NCI-H2227 treated with DMSO at 0.1 percent for 48 hours (cell line): Measurements from ENCODE around the gene PTPRO.
A peak's percentile ranks its signal among the peaks of the same experiment; 100 is the strongest.
"Not testable (repeated sequence)": the region's sequence is repeated elsewhere in the genome, so short reads cannot be mapped to it uniquely, and the experiment has no call there.

ENCODE experiments used
- DNase-seq: peaks from one replicate; lab custom pipeline; 2025; lab: John Stamatoyannopoulos, UW

Gene PTPRO

DNA sequence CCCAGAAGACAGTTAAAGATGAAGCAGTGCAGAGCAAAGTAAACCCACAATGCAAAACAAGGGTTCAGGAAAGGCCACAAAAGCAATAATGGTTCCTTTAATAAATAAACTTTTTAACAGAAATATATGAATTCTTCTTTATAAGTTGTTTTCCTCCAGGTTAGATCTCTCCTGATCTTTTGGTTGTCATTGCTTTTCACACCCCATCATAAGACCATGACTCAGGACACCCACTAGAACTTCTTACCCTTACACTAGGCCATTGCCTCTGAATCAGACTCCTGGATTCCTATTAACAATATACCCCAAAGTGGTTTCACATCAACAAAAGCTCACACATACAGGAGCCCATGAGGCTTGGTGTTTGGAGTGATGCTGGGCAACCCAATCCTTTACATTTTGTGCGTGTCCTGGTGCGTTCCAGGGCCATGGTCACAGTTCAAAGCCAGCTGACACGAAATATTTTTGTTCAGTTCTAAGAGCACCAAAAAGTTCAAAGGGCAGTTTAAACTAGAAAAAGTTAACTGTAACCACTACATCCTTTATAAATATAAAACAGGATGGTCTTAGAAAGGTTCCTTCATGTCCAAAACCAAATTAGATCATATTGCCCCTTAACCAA, 279.9 kb downstream of the PTPRO start:
- no peak for DNase-seq

DNA sequence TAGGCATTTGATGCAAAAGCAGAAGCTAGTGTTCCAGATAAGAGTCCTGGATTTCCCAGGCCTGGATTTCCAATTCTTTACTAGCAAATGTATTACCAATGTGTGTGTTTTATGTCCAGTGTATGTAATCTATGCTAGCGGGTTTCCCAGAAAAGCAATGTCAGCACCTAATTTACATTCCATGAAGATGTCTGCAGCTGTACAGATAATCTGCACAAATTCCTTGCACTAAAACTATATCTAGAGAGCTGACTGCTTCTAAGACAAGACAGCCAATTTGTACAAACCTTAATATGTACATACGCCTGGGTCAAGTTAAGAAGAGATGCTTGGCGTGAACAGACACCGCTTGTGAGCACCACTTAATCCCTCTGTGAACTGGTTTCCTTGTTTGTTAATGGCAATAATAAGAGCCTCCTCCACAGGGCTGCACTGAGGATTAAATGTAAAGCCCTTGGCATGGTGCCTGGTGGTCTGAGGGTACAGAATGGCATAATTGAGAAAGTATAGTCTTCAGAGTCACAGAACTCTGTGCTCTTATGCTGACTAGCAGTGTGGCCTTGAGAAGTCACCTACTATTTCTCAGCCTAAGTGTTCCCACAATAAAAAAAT, 281.3 kb downstream of the PTPRO start:
- peak; percentile 49 for DNase-seq

DNA sequence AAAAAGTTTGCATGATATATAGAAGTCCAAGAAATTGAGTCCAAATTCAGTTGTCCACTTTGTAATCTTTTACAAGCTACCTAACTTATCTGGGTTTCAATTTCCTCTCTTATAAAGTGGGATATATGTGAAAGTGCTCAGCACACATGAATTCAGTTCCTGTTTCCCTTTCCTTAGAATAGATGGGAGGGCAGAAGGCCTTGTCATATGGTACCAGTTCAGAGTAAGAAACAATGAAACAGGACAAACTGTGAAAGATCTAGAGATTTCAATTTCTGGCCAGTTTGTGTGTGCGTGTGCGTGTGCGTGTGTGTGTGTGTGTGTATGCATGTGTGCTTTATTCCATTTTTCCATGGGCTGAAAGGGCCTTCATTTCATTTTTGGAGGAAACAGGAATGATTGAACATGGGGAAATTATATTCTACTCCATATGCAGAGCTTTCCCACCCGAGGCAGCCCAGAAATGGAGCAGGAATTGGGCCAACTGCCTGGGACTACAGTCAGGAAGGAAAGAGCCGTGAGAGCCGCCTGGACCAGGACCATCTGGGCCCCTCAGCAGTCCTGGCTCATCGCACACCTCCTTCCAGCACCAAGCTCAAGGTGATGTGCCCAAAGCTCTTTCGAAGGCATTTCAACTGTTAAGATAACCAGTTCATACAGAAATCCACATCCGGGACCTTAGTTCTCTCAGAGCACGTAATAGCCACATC, 283.7 kb downstream of the PTPRO start:
- no peak for DNase-seq

DNA sequence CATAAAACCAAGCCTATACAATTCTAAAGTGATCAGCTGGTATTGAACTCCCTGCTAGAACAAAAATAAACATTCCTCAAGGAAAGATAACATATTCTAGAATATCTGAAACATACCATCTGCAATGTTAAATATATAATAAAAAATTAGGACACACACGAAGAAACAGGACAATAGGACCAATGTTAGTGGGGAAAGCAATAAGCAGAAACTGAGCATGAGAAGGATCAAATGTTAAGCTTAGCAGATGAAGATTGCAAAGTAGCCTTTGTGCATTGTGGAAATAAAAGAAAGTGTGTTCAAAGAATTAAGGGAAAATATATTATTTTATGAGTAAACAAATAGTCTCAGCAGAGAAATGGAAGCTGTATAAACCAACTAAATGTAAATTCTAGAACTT, 286.1 kb downstream of the PTPRO start:
- no peak for DNase-seq

DNA sequence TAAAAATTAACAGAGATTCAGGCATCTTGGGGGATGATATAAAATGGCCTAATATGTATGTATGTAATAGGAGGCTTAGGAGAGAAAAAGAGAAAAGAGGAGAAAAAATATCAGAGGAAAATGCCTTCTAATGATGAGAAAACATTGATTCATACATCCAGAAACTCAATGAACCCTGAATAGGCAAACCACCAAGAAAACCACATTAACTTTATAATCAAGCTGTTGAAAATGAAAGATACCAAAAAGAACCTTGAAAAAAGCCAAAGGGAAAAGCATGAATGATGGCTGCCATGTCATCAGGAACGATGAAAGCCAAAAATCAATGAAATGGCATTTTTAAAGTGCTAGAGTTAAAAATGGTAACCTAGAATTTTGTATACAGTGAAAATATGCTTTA, 286.6 kb downstream of the PTPRO start:
- no peak for DNase-seq

DNA sequence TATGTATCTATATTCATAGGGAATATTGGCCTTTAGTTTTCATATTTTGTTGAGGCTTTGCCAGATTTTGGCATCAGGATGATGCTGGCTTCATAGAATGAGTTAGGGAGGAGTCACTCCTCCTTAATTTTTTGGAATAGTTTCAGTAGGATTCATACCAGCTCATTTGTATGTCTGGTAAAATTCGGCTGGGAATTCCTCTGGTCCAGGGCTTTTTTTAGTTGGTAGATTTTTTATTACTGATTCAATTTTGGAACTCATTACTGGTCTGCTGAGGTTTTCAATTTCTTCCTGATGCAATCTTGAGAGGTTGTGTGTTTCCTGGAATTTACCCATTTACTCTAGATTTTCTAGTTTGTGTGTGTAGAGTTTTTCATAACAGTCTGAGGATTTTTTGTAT, 291.7 kb downstream of the PTPRO start:
- DNase-seq, result no peak

DNA sequence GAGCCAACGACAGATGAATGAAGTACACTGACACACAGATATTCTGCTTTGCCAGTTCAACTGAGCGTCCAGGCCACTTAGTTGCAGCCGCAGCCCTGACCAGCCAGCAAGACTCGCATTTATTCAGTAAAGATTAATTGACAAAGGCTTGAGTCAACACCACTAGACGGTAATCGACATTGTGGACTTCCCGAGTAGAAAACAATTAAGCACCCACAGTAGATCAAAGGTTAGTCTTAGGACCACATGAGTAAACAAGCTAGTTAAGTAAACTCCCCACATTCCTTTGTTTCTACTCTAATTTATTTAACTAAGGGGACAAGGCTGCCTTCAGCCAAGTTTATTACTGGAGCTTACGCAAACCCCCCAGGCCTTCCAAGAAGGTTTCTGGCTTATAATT, 294.2 kb downstream of the PTPRO start:
- not testable (repeated sequence) for DNase-seq

DNA sequence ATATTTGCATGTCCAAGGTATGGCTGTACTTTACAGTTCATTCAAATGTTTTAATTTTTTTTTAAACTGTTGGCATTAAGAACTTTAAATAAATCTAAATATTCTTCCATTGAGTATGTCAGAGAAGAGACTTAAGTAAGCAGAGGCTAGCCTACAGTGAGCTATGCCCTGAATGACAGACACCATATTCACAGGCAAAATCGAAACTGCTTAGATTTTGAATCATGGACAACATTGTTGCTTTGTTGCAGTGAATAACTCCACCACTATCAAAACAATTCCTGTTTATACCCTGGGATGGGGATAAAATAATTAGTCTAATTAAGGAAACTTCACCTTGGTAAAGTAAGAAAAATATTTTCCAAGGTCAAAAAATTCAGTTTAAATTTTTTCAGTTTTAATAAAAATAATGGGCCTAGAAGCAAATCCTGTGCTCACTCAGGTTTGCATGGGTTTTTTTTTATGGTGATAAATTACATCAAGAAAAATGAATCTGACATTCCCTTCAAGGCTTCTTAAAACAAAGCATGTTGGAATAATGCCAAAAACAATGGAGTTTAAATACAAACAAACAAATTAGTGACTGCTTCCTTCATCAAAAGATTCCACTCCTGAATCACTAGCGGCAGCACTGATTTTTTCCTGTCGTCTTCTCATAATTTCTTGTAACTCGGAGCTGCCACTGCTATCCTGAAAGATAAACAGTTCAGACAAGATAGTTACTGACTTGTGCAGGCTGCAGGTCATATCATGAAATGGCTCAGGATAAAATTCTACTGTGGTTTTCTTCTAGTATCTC, 298.6 kb downstream of the PTPRO start:
- DNase-seq, result no peak

DNA sequence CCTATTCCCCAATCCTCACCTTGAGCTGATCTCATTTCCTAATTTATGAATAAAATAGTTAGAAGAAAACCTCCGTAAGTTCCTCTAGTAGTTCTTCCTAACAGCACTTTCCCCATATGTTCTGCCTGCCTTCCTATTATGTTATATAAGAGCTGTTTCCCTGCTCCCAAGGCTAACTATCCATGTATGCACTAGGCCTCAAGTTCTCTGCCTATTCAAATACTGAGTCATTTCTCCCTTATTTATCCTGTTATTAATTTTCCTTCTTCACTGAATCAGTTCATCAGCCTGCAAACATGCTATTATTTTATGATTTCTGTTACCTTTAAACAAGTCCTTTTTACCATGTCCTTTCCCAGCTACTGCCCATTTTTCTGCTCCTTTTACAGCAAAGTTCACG, 302.8 kb downstream of the PTPRO start:
- no peak for DNase-seq

DNA sequence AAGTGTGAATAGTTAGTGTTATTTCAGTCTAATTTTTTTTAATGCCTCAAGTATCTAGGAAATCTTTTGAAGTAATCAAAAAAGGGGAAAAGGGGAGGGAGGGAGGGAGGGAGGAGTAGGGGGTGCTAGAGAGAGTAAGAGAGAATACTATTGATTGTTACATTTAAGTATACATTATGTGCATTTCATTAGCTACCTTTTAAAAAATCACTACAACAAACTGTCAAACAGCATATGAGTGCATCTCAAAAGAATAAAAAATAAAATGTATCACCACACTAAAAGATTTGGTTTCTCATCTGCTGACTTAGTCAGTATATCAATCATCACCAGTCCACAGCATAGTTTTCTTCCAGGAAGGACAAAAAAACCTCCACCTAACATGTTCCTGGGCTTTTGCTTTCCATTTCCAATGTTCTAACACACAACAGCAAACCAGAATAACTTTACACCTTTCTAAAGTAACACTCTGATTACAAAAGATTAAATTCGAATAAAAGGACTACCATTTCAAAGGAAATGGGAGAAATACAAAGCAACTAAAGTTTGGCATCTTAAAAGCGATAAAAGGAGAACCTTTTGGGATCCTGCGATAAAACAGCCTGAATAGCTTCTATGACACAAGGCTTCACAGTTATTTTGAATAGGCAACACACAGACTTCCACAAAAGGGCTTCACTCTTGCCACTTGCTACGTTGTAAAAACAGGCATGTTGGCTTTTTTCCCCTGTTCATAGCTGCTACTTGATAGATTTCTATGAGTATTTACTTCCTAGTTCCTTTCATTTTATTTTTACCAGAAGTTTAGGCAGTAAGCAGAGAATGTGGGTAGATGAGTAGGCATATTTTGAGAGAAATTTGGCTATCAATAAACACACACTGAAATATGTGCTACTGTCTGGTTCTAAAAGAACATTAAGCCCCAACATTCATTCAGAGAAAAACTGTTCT, 306.0 kb downstream of the PTPRO start:
- no peak for DNase-seq

DNA sequence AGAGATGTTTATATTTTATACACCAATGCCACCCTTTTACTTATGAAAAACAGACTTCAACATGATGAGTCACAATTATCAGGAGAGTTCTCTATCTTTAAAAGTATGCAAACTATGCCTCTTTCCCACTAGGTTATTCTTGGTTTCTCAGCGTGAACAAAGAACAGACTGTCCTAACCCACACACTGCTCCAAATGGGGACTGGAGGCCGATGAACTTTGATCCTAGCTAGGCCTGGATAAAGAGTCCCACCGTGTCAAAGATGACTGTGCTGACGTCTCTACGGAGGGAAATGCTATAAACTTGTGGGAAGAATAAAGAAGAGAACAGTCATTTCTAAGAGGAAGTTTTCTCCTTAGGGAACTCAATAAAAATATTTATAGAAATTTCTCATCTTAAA, 306.8 kb downstream of the PTPRO start:
- no peak for DNase-seq

DNA sequence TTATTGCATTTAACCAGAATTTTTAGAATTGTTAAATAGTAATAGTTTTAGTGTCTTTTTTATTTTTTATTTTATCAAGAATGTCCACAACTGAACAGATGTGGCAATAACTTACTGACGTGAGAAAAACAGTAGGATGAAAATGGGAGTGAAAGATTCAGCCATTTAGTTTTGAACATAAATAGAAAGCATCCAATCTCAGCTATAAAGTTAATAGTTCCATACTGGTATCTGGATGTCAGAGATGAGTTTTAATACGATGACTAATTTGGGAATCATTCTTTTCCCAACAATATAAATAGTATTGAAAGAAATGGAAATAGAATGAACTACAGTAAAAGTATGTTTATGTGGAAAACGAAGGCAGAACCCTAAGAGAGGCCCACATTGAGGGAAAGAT, 307.5 kb downstream of the PTPRO start:
- no peak for DNase-seq

DNA sequence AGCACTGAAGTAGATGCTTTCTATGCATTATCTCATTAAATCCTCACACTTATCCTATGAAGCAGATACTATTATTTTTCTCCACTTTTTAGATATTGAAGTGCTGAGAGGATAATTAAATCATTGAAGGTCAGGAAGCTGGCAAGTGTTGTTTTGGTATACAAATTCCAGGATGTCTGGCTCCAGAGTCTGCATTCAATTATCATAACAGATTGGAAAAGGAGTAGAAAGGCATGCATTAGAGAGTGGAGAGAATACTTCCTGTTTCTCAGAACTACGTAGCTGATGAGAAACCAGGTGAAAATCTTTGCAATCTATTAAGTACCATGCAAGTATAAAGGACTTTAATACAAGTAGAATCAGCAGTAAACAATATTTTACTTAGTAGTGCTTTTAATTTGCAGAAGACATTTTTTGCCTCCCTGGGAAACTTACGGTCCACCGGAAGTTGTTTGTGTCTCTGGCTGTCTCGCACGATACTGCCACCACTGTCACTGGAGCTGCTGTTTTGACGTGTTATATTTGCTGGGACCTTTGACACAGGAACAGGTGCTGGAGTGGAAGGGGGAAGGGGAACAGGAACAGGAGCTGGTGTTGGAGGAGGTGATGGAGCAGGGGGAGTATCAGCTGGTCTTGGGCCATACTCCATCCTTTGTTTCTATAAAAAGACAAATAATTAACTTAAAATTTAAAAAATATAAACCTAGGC, 308.9 kb downstream of the PTPRO start:
- DNase-seq, result no peak

DNA sequence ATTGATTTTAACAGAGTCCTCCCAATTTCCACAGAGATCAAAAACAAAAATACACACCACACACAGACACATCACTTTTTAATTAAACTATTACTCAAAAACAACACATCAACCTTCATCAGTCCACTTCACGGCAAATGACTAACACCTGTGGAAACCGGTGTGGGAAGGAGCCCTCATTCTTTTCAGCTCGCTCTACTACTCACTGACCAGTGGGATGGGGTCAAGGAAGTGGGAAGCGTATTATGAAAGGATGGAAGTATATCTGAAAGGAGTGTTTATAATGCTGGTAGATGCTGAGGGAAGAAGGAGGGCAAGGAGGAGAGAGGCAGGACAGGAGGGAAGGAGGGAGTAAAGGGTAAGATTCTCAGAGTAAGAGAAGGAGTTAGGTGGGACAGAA, 310.4 kb downstream of the PTPRO start:
- DNase-seq, result no peak

DNA sequence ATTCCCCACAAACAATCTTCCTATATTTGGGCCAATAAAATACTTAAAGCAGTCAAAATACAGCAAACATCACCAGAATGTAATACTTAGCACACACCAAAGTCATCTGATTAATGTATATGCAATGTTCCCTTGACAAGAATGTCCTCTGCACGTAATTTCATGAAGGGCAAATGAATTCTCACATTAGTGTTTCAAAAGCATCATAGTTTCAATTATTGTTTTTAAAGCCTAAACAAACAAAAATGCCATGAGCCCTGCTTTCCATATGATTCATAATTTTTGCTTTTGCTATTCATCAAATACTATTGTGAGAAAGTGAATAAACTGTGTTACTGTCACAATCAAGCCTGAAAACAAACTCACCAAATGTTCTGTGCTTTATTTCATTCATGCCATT, 310.9 kb downstream of the PTPRO start:
- DNase-seq, result no peak

DNA sequence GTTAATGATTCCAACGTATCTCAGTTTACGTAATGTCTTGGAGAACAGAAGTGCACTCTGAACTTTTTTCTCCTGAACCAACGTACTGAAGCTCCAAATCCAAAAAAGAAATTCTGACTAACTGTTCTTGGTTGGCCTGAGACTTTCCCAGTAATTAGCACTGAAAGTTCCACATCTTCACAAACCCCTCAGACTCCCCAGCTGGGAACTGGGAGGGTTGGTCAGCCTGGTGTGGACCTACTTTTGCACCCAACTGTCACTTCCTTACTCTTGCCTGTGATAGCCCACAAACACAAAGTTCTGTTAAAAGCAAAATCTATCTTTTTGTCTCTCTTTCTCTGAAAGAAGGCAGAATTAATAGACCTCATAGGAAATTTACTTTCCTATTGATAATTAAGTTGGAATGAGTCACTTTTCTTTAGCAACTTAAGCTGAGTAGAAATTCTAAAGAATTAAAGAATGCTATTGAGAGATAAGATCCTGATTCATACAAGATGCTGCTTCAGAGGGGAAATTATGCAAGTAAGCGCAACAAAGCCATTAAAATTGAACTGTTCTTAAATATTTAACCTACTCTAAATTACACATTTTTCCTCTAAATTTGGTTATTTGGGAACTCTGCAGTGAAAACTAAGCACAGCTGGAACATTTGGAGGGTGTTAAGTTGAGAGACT, 311.8 kb downstream of the PTPRO start:
- DNase-seq, result no peak

DNA sequence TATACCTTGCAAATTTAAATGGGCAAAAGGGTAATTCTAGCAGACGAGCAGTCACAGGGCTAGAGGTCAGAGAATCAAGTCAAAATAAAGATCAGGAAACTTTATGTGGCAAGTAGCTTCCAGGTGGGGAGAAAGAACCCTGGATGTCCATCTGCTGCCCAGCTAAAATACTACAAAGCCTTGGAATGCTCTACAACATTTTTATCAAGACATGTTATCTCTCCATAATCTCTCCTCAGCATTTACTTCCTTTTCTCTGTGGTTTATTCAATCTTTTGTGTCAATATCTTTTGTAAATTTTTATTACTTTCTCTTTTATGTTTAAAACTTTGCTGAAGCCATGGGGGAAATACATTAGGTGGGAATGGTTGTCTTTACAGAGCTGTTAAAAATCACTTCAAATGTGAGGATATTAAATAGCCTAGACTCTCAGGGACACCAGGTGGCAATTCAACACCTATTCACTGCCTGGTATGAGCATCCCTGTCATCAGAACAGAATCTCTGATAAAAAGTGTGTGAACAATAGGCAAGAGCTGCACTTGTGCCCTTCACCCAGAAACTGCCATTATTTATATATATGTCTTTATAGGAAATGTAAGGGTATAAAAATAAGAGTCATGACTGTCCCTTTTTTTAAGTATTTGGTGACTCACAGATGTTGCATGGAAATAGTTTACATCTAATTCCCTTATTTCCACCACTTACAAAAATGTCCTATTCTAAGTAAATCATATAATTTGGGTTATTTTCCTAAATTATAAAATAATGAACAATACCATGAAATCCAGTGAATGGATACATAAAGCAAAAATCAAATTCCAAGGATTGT, 314.0 kb downstream of the PTPRO start:
- no peak for DNase-seq

DNA sequence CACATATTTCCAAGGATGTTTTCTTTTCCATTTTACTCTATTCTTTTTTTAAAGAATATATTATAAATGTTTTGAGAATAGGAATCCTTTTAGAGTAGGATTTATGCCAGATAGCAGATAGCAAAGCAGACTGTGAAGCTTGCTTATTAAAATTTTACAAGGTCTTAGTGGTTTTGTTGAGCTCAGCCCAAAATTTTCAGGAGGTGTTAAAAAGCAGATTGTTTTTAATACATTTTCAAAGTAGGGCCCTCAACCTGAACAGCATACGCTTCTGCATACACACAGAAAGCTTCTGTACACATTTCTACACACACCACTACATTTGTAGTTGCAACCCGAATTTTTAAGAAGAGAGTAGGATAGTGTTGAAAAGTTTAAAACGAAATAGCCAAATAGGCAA, 315.9 kb downstream of the PTPRO start:
- DNase-seq, result no peak

DNA sequence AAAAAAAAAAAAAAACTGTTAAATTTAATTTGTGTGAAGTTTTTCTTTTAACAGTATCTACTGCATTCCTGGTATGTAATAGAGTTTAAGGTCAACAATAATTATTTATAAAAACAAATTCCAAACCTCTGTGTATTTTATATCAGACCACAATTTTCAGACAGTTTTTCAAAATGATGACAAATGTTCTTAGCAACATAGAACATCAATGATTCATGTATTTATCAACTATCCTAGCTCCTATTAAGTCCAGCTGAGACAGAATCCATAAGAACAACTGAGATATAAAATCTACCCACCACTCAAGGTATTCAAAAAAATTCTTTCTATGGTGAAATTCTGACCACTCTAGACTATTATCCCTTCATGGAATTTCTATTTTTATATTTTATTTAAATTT, 322.4 kb downstream of the PTPRO start:
- DNase-seq, result no peak

DNA sequence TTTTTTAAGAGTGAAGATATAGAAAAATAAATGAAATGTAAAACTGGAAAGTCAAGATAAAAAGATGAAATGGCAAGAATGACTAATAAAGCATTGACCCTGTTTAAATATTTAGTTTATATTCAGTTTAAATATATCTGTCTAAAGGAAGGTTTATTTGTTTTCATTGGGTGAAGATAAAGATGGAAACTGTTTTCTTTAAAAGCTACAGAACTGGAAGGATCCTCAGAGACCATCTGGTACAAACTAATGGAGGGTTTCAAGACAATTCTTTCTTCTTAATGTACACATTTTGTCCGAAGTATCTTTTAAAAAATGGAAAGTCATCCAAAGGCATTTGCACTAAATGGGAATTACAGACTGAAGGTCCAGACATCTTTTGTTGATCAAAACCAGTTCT, 324.3 kb downstream of the PTPRO start:
- no peak for DNase-seq
